SHP77 (cell line): ENCODE data around the gene RGMB.

Experiments
- DNase-seq, 2 experiments: peaks; one replicate each; lab custom pipeline; 2025; lab: John Stamatoyannopoulos, UW

Gene RGMB

DNA sequence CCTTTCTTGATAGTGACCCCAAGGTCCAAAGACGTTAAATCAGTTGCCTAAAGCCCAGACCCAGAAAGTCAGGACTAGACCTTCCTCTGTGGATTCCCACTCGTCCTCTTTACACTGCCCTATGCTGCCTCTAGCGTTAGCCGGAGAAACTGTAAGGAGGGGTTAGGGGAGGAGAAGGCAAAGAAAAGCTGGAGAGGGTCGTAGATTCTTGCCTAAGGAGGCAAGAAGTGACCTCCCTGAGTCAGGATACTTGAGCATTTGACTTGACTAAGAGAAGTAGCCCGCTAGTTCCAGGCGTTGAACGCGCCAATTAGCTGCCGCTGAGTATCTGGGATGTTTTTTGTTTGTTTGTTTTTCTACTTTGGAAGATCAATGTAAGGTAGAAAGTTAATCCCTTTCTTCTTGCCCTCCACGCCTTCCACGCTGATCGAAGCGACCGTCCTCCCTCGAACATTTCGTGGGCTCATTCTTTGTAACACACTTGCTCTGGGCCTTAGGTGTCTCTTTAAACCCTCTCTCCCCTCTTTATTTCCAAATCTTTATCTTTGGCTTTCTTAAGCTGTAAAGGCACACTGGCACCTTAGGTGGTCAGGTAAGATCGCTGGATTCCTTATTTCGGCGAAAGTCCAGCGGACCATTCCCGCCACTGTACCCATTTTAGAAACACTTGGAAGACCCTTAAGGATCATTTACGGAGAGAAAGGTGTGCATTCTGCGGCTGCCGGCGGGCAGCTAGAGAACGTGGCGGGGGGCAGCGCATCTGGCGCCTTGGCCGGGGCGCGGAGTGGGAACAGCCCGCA is 5.1 kb upstream of the RGMB start:
- peak; percentile 49 to 58 for DNase-seq

DNA sequence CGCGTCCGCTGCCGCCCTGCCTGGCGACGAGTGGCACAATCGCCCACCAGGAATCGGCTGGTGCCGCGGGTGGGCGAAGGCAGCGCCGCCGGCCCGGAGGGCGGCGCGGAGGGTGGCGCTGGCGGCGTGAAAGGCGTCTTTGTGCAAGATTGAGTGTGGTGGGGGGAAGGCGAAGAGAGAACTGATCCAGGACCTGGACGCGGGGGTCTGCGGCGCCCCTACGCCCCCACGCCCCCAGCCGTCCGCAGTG is 4.6 kb upstream of the RGMB start:
- no peak for DNase-seq

DNA sequence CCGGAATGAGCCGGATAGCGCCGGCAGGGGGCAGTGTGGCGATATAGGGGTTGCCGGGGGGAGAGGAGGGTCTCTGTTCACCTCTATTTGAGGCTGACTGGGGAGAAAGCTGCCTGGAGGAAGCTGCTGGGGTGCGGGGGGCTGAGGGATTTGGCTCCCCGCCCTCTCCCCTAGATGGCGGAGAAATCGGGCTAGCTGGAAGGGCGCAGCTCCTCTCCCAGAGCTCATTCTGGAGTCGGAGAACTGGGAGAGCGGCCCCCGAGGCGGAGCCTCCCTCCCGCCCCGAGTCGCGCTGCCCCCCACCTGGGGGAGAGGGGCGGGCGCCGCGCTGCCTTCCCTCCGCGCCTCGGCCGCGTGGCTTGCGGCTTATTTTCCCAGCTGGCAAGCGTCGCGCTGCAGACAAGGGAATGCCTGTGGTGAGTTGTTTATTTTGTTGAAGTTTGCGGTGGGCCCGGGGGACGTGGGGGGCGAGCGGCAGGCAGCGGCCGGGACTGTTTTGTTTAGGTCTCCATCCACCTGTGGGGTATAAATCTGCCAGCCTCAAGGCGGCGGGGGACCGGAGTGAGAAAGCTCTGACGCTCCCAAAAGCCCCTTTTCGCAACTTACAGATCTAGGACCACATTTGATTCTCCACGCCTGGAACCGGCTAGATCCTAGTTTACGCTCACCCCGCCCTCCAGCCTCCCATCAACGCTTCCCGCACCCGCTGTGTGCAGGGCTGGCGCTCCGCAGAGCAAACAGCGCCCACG is 4.1 kb upstream of the RGMB start:
- peak; percentile 39 to 56 for DNase-seq

DNA sequence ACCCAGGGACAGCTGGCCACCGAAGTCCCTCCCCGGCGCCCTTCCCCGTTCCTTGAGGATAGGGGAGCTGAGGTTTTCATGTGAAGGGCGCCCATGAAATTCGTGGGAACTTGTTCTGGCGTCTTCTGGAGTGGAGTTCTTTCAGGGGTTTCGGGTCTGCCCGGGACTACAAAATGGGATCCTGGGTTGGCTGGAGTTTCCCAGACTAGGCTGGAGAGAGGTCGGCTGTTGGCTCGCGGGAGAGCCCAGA is 3.6 kb upstream of the RGMB start:
- peak in 1 of 2 experiments; percentile 52 for DNase-seq

DNA sequence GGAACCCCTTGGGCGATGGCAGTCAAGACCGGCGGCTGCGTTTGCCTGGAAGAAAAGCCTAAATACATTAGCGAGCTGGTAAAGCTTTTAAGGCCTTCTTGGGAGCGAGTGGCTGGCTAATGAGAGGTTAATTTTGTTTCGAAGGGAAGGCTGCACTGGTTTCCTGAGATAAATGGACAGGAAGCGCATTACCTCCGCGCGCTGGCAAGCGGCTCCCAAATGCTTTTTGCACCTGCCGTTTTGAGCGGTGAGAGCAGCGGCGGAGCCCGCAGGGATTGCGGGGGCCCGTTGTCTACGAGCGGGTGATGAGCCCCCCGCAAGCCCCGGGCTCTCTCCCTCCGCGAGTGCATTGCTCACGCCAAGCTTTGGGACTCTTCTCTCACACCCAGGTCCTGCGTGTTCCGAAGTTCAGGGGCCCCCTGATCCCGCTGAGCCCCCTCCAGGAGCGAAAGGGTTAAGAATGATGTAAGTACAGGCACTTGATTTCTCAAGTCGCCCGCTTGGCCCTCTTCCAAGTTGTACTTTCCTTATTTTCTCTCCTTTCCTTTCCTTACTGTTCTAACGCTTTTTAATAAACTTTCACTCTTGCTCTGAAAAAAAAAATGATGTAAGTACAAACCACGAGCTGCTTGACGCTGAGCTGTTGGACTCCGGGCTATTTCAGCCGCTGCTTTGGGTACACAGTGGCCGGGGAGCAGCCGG is 3.1 kb upstream of the RGMB start:
- DNase-seq: peak; percentile 51 to 64

- DNase-seq: no peak
Measured at GRCh38 chr5:98770911-98771322, 2.5 kb upstream of the RGMB start.

GRCh38 chr5:98771382-98772109 is 1.9 kb upstream of the RGMB start:
- DNase-seq: peak; percentile 83 to 84

DNA sequence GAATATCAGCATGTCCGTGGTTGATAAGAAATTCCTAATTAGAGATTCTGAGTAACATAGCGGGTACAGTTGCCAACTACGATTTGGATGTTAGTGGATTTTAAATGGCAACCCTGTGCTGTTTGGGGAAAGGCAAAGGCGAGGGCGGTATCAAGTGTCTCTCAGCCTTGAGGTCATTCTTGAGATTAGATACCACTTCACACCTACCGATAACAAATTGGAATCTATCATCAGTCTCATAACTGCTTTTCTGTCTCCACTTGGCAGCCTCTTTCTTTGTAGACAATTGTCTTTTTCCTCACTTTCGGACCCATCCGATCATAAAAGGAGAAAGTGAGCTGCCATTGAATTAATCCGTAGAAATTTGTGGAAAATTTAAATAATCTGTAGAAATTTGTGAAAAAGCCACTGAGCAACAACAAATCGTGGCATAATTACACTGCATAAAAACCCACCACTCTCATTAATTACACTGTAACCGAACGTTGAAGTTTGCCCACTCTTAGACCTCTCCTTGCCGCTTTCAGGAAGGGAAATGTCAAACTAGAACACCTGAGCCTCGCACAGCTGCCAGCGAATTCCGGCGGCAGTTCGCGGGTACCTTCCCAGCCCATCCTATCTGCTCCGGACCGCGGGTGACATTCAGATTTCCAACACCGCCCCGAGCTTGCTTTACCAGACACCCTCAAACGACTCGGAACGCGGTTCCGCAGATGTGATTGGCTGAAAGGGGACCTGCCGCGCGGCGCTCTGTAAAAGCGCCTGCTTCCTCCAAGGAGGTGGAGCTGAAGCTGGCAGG is 849 bp upstream of the RGMB start:
- peak; percentile 79 to 81 for DNase-seq

- DNase-seq: no peak
Measured at GRCh38 chr5:98773214-98773463, 324 bp upstream of the RGMB start.

- peak; percentile 57 to 67 for DNase-seq
Measured at GRCh38 chr5:98774192-98775033, 950 bp downstream of the RGMB start.

GRCh38 chr5:98775246-98776065 is 2.0 kb downstream of the RGMB start:
- no peak for DNase-seq

- no peak for DNase-seq
Measured at GRCh38 chr5:98776066-98776705, 2.7 kb downstream of the RGMB start.

DNA sequence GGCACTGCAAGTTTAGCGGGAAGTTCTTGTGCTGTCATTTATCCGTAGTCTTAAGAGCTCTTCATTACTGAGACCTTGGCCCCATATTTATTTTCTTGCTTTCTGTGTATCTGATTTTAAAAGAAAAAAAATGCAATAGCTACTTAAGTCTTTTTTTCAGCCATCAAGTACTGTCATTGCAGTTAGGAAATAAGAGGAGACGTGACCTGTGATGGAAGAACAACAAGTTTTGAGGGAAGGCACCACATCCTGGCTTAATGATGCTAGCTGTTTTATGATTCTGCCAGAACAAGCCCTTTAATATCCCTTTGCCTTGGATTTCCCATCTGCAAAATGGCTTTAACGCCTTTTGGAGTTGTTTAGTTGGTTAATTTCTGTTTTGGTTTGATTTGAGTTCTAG is 3.8 kb downstream of the RGMB start:
- no peak for DNase-seq

DNA sequence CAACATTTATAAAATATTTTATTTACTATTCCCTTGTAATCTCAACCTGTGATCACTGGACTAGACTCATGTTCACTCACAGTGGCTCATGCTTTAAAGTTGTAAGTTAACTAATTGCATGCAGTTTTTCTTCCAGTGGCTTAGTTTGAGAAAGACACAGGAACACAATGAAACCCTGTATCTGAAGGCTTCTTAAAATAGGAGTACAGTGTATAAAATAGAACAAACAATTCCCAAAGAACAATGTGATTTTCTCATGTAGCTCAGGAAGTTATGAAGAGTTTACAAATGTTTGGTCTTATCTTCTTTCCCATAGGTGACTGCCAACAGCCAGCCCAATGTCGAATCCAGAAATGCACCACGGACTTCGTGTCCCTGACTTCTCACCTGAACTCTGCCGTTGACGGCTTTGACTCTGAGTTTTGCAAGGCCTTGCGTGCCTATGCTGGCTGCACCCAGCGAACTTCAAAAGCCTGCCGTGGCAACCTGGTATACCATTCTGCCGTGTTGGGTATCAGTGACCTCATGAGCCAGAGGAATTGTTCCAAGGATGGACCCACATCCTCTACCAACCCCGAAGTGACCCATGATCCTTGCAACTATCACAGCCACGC is 5.9 kb downstream of the RGMB start:
- no peak for DNase-seq

DNA sequence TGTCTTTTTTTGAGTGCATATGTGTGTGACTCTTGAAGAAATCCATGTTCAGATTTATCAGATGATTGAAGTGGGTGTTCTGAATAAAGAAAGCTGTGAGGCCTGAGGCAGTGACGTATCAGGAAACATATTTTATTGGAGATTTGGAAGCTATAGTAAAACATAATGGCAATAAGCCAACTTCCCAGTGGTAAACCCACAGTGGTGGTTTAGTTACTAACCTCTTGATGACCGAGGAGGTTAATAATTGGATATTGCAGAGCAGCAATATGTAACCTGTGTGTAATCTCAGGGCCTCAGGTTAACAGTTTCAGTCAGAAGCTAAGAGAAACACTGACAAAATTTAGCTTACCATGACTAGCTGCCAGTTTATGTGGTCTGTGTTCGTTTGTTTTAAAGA is 6.9 kb downstream of the RGMB start:
- DNase-seq: no peak

- DNase-seq: no peak
Measured at GRCh38 chr5:98781520-98781919, 8.1 kb downstream of the RGMB start.

GRCh38 chr5:98781964-98782363 is 8.5 kb downstream of the RGMB start:
- DNase-seq: no peak

GRCh38 chr5:98783051-98783649 is 9.7 kb downstream of the RGMB start:
- no peak for DNase-seq

- no peak for DNase-seq
Measured at GRCh38 chr5:98784411-98784810, 10.9 kb downstream of the RGMB start.
